SK-MEL-5 (cell line): Measurements from ENCODE around the gene NUDT9. TPM values are rescaled to one million over a fixed set of nuclear protein-coding genes. Genes with fewer than 3 reads are reported as not detected.
"Not testable (repeated sequence)": the region's sequence is repeated elsewhere in the genome, so short reads cannot be mapped to it uniquely, and the experiment has no call there.

ENCODE experiments used
- DNase-seq: peaks from one replicate; pipeline ENCODE4 v3.0.0-alpha.2; 2016; ENCODE audit warnings: low read depth, low spot score
- in situ Hi-C: cut with HindIII; loops from 2 replicates; pipeline ENCODE4 v1.10.0; 2016; ENCODE audit warnings: low sequenced_read_pairs, high pct_unique_total_duplicates, low pct_unique_long_range_greater_than_20kb
- total RNA-seq: library from RNA; depleted of rRNA; stranded (reverse); fragments of >200 nt; shearing (Covaris generic); gene quantifications from 2 replicates; pipeline ENCODE4 v1.2.3, GENCODE V29; 2014

NUDT9 gene
- total RNA-seq, 1 experiment from 2014 or later: 14.1 TPM

DNA sequence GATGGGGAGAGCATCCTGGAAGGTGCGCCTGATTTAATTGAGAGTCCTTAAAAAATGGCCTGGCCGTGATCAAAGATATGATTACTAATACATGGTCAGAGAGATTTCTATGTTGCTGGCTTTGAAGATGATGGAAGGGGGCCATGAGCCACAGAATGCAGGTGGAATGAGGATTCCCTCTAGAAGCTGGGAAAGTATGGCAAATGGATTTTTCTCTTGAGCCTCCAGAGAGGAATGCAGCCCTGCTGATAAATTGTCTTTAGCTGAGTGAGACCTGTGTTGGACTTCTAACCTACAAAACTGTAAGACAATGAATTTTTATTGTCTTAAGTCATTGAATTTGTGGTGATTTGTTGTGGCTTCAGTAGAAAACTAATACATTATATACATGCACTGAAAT lies 7.7 kb downstream of the NUDT9 start:
- in situ Hi-C loops: no loop called here
- DNase-seq: no peak

DNA sequence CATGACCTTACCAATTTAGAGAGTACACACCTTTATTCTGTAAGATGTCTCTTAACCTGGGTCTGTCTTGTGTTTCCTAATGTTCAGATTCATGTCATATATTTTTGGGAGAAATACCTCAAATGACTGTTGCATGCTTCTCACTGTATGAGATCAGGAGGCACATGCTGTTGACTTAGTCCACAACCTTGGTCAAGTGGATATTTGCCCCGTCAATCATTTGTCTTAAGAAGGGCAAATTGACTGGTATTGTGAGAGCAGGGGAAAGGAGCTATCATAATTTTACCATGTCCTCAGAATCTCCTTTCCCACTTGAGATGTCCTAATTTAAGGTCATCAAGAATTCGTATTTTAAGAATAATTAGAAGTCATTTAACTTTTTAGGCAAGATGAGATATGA lies 11.0 kb downstream of the NUDT9 start:
- in situ Hi-C loops: no loop called here
- no peak for DNase-seq

- in situ Hi-C loops: no loop called here
- peak; percentile 64 for DNase-seq
These were observed 20.5 kb downstream of the NUDT9 start for GRCh38 chr4:87442889-87443288.

GRCh38 chr4:87444741-87445140 lies 22.4 kb downstream of the NUDT9 start:
- in situ Hi-C loops: no loop called here
- no peak for DNase-seq

DNA sequence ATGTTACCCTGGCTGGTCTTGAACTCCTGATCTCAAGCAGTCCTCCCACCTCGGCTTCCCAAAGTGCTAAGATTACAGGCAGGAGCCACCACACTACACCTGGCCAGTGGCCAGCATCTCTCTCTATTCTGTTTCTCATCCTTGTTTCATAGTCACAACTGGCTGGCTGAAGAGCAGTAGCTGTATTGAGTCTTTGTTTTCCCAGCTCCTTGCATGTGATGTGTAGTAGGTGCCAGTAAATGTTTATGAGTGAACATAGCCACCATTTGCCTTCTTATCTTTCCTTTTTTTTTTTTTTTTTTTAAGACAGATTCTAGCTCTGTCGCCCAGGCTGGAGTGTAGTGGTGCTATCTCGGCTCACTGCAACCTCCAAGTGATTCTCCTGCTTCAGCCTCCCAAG lies 23.6 kb downstream of the NUDT9 start:
- in situ Hi-C loops: no loop called here
- peak; percentile 84 for DNase-seq

GRCh38 chr4:87446375-87446774 lies 24.0 kb downstream of the NUDT9 start:
- in situ Hi-C loops: not testable (repeated sequence)

DNA sequence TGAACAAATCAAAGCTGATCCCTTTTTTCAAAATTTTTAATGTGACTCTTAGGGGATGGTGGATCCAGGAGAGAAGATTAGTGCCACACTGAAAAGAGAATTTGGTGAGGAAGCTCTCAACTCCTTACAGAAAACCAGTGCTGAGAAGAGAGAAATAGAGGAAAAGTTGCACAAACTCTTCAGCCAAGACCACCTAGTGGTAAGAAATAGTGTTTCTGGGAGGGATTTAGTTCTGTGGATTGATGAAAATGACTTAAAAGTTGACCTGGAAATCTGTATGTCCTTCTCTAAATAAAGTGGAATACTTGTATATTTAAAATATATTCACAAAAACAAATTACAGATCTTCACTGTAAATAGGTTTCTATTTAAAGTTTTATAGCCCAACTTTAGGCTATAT lies 29.2 kb downstream of the NUDT9 start:
- in situ Hi-C loops: no loop called here
- peak; percentile 27 for DNase-seq

More at GRCh38 chr4:87446375-87446774, 24.0 kb downstream of the NUDT9 start:
- not testable (repeated sequence) for DNase-seq

GRCh38 chr4:87458913-87459312 lies 36.5 kb downstream of the NUDT9 start:
- in situ Hi-C loops: no loop called here
- no peak for DNase-seq

GRCh38 chr4:87461281-87461700 lies 38.9 kb downstream of the NUDT9 start:
- in situ Hi-C loops: no loop called here
- DNase-seq: no peak

GRCh38 chr4:87462102-87462501 lies 39.7 kb downstream of the NUDT9 start:
- no peak for DNase-seq
- in situ Hi-C loops: no loop called here

GRCh38 chr4:87465739-87466366 lies 43.5 kb downstream of the NUDT9 start:
- in situ Hi-C loops: no loop called here
- DNase-seq: peak; percentile 61

DNA sequence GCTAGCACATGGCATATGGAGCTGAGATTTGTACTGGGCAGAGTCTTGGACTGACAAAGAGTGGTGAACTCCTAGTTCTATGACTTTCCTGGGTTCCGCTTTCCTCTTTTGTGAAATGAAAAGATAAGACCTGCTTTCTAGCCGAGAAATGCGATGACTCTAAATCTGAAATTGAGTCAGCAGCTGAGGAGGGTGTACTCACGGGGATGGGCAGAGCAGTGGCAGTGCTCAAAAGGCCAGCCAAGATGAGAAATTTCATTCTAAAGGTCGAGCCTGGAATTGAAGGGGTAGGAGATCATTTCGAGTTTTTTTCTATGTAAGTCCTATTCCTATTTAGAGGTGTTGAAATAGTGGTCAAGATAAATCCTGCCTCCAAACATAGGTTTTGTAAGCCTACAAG lies 47.0 kb downstream of the NUDT9 start:
- in situ Hi-C loops: no loop called here
- no peak for DNase-seq

DNA sequence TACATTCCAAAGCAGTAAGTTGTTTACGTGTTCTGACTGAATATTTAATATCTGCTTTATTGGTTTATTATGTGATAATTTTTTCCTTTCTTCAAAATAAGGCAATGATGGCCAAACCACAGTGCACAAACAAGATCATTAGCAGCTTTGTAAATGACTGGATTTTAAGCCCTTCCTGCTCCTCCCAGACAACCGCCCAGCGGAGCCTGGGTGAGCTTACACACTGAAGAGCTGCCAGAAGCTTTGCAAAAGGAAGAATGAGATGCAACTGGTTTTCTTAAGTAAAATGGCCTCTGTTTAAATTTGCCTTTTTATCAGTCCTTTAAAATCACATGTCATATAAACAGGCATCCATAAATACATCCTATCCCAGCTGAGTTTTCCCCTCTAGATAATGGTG lies 54.6 kb downstream of the NUDT9 start:
- DNase-seq: no peak
- in situ Hi-C loops: no loop called here

GRCh38 chr4:87478732-87479250 lies 56.4 kb downstream of the NUDT9 start:
- in situ Hi-C loops: no loop called here

DNA sequence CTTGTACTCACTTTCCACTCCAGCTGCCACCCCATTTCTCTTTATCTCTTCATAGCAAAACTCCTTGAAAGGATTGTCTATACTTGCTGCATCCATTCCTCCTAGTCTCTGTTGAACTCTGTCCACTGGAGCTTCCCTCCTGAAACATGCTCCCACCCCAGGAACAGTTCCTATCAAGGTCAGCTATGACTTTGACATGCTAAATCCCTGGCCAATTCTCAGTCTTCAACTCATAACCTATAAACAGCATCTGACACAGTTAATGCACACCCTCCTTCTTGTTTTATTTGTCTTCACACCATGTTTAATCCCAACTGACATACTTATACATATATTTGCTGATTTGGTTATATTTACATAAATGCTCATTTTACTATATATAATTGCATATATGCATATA lies 59.0 kb downstream of the NUDT9 start:
- in situ Hi-C loops: no loop called here
- DNase-seq: no peak

More at GRCh38 chr4:87478732-87479250, 56.4 kb downstream of the NUDT9 start:
- DNase-seq: no peak

DNA sequence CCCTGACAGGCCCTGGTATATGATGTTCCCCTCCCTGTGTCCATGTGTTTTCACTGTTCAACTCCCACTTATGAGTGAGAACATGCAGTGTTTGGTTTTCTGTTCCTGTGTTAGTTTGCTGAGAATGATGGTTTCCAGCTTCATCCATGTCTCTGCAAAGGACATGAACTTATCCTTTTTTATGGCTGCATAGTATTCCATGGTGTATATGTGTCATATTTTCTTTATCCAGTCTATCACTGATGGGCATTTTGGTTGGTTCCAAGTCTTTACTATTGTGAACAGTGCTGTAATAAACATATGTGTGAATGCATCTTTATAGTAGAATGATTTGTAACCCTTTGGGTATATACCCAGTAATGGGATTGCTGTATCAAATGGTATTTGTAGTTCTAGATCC lies 60.9 kb downstream of the NUDT9 start:
- DNase-seq, in situ Hi-C loops: not testable (repeated sequence)

- DNase-seq, in situ Hi-C loops: not testable (repeated sequence)
These were observed 66.3 kb downstream of the NUDT9 start for GRCh38 chr4:87488666-87489065.

GRCh38 chr4:87489678-87490077 lies 67.3 kb downstream of the NUDT9 start:
- in situ Hi-C loops: no loop called here
- no peak for DNase-seq

DNA sequence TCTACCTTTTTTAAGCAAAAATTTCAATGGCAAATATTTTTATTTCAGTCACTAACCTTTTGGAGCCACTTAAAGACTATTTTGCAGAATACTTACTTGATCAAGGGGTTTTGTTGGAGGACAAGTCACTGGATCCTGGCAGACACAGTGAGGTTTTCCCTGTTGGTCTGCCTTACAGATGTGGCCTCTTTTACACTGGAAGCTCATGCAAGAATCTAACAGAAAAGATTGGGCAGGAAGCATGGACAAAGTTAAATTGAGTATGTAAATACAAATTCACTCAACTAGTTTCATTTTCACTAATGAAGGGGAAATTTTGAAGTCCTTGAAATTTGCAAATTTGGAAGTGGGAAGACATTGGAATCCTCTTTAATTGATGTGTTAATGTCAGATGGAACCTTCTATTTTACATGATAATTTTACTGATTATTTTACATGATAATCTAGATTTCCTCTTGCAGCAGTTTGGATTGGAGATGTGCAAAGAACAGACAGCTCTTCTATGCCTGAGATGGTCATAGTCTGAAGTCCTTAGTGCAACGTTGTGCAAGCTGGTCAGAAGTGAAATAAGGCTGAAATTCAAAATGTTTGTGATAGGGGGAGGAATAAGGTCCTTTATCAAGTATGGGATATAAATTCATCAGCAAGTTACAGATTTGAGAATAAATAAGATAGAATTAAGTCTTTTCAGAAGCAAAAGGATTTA lies 68.4 kb downstream of the NUDT9 start:
- in situ Hi-C loops: no loop called here
- no peak for DNase-seq
